Activated effector memory CD4-positive, alpha-beta T cell treated with anti-CD3 and anti-CD28 coated beads, Interleukin-2, amount 50 U/mL, for 16 hours (primary cell): ENCODE measurements around the gene FAM151A.

Experiments
- DNase-seq: peaks from one replicate; pipeline ENCODE4 v3.0.0-alpha.2; 2020

FAM151A gene

DNA sequence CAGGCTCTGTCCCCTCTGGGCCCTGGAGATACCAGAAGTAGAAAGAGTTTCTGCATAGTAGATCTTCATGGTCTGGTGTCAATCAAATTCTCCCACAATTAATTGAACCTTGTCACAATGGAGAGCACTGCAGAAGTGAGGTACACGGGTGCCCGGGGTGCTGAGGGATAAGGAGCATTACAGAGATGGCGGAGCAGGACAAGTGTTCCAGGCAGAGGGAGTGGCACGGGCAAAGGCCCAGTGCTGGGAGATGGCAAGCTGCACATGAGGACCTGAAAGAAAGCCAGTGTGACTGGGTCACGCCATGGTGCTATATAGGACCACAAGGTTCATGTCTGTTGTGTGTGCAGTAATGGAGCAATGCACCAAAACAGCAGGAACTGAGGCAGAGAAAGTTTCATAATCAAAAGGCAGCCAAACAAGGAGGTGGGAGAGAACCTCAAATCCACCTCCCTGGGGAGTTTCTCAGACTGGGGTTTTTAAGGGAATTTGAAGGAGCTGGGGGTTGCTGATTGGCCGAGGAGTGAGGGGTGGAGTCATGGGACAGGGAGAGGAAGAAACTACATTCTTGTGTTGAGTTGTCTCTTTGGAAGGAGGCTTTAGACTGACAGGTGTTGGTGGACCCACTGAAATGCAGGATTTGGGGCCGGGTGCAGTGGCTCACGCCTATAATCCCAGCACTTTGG lies 47.6 kb downstream of the FAM151A start:
- DNase-seq: no peak

DNA sequence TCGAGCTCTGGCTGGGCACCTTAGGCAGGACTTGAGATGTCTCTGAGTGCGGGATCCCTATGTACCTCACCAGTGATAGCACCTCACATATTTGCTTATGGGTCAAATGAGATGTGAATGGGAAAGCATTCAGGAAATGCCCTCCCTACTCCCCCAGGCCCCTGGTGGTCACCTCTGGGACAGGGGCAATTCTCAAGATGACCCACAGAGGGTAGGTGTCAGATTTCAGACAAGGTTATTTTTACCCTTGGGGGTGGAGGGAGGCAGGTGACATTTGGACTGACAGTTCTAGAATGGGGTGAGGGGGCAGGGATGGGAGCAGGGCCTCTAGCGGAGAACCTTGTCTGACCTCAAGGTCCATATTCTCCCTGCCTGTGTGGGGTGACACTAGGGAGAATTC lies 48.2 kb downstream of the FAM151A start:
- no peak for DNase-seq

DNA sequence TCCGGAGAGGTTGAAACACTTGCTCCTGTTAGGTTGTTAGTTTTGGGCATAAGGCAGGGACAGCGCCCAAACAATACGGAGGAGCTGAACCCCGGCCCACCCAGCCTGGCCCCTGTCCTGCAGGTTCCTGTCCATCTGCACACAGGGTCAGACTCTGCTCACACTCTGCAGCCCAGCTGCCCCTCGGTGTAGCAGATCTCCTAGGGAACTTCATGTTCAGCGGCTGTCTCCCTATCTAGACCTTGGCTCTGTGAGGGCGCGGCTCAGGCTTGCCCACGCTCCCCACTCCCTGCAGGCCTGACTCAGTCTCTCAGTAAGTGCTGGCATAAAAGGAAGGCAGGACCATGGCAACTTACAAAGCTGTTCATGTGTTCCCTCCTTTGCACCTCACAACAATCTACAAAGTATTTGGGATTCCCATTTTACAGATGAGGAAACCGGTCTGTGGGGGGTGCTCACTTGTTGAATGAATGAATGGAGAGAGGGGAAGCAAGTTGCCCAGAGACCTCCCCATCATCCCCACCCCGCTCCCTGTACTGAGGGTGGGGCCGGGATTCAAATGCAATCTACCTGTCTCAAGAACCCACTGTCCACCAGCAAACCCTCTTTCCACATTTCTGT lies 49.1 kb downstream of the FAM151A start:
- DNase-seq: no peak

DNA sequence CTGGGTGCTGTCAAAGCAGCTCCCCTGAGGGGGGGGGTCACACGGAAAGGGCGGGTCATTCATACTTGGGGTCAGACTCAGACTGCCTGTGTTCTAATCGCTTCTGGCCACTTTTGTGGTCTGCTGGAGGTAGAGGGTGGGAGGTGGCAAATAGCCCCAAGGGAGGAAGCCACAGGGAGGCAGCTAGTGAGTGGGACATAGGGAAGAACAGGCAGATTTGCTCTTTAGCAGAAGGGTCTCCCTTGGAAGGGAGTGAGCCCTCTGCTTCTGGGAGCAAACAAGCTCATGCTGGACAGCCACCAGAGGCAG lies 50.8 kb downstream of the FAM151A start:
- no peak for DNase-seq

DNA sequence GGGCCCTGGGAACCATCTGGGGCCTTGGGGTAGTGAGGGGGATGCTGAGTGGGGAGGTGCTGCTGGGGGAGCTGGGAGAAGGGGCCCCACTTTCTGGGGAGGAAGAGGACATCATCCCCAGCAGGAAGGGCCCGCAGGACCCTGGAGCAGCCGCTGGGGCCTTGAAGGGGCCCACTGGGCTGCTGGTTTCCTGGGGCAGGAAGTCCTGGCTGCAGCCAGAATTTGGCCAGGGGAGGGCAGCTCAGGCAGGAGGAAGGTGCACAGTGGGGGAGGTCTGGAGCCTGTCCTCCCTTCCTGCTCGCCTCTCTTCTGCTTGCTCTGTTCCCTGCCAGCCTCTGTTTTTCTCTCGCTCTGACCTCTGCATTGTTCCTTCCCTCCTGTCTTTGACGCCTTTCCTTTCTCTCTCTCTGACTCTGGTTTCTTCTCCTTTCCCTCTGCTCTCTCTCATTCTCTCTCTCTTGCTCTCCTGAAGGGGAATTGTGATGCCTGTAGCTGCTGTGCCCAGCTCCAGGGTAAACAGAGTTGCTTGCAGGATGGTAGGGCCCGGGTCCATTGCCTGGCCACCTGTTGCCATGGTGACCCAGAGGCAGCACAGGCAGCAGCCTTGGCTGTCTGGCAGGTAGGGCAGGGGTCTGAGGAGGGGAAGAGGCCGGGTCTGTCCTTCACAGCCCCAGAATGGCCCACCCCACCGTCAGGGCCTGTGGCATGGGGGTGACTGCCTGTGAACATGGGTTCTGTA lies 51.4 kb downstream of the FAM151A start:
- DNase-seq: no peak

DNA sequence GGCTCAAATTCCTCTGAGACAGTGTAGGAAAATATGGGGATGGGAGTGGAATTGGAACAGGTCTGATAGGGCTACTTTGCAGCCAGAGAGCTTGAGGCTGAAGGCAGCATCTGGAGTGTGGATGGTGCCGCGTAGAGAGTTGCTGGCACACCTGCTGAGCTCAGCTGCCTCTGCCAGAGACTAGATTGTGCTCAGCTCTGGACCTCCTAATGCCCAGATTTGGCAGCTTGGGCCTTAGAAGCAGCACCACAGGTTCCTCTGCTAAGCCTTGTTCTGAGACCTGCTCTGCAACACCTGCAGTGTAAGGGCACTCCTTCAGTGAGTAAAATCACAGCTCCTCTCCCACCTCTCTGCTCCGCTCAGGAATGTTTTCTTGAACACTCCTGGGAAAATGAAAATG lies 52.0 kb downstream of the FAM151A start:
- peak; percentile 4 for DNase-seq

DNA sequence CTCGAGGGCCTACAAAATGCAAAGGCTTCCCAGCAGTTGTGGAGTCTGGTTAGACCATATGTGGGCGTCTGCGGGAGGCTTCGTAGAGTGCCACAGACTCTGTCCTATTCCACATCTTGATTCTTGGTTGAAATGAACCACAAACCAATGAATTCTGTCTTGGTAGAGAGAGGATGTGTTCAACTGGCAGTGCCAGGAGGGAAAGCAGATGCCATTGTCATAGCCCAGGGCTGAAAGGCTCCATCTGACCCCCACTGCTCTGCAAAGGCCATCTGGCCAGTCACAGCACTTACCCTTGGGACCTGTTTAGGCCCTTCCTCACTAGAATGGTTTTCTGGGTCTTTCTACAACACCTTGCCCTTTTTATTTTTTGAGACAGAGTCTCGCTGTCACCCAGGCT lies 53.2 kb downstream of the FAM151A start:
- no peak for DNase-seq

DNA sequence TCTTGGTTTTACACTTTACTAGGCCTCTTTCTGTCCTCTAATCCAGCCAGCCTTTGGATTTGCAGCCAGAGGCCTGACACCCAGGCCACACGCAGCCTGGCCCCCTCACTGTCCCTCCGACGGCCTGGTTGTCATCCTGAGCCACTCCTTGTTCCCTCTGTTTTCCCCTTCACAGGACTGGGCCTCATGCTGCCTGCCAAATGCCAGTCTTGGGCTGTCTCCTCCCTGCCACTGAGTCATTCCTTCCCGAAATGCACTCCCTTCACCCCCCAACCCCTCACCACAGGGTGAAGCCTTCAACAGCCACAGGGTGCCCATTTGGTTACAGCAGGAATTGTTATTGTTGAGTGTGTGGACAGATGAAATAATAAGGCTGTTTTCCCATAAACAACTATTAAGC lies 54.0 kb downstream of the FAM151A start:
- DNase-seq: no peak

DNA sequence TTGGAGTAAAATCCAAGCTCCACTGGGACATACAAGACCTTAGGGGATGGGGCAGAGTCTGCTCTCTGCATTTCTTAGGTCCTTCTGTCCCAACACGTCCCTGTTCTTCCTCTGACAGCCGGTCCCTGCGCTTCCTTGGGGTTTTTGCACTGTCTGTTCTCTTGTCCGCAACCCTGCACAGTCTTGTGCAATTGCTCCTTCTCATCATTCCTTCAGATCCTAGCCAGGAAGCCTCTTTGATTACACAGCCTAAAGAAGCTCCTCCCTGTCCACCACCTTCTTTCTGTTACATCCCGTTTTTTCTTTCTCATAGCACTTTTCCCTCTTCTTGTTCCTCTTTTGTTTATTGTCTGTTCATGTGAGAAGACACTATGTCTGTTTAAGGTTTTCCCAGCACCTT lies 55.4 kb downstream of the FAM151A start:
- no peak for DNase-seq

DNA sequence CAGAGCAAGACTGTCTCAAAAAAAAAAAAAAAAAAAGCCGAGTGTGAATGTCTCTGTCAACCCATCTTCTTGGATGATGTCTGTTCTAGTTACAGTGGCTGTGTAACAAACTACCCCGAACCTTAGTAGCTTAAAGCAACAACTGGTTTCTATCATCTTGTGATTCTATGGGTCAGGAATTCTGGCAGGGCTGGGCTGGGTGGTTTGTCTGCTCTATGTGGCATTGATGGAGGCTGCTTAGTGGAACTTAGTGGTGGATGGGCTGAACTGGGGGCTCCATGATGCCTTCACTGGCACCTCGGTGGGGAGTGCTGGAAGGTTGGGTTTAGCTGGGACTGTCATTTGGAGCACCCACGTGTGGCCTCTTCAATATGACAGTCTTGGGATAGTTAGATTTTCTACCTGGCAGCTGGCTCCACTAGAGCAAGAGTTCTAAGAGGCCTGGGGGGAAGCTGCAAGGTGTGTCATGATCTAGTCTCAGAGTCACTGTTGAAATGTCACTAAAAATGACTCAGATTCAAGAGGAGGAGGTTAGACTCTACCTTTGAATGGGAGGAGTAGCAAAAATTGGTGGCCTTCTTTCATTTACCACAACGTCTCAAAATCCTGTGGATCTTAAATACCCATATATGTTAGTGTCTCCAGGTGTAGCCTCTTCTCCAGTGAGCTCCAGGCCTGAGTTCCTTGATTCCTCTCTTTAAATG lies 56.7 kb downstream of the FAM151A start:
- no peak for DNase-seq

DNA sequence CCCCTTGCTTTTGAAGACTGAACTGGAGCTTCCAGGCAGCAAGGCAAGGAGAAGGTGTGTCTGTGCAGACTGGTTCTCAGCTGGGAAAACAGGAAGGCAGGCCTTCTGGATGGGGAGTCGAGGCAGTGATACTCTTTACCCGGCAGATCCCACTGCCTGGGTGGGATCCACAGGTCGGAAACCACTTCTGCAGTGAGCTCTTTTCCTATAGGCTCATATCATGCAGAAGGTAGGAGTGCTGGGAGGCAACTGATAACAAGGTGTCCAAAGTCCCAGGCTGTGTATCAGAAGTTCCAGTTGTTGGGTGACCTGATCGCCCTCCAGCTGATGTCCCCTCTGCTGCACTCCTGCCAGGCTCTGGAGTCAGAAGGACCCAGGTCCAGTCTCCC lies 58.2 kb downstream of the FAM151A start:
- DNase-seq: no peak

DNA sequence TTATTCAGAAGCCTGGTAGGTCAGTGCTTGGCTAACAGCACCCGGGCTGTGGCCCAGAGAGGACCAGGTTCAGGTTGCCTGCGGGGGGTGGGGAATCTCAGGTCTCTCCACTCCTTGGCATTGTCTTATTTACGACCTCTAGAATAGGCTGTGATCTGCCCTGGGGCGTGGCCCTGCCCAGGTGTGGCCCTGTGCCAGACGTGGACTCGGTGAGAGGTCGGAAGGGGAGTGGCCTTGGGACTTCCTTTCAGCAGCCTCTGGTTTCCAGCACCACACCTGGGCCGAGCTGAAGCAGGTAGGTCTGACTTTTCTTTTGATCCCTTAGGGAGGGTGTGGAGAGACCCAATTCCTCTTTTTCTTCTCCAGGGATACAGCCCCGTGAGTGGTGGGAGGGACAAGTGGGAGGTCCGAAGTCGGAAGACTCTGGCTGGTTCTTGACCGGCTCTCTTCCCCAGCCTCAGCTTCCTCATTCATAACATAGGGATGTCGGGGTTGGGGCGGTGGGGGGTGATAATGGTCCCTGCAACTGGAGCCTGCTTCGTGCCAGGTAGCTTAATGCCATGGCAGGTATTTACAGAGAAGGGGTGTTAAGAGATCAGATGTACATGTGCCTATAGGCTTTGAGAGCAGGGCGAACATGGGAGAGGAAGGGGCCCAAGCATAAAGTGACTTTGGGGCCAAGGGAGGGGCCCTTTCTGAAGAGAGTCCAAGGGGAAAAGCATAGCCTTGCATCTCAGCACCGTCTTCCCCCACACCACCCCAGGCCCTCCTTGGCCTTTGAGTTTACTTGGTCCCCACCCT lies 58.8 kb downstream of the FAM151A start:
- DNase-seq: peak; percentile 62

DNA sequence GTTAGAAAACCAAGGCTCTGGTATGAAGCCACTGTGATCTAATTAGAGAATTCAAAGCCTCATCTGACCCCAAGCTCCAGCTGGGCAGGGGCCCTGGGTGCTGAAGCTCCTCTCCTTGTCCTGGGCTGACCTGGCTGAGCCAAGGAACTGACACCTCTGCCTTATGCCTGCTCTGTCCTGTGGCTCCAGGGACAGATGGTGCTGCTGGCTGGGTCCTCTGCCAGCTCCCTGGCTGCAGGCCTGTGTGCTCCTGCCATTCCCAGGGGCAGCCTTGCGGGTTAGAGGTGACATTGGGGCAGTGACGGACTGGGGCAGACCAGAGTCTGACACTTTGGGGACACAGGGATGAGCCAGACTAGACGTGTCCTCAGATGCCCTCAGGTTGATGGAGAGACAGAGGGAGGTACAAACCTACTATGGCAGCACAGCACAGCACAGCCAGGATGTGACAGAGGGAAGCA lies 63.5 kb downstream of the FAM151A start:
- DNase-seq: no peak
